Medulla oblongata (tissue), 1 donor: ENCODE results near the gene CANT1.

Experiments used
- DNase-seq: peaks from one replicate; pipeline ENCODE4 v3.0.0-alpha.2; 2015; ENCODE audit errors: extremely low spot score

CANT1 gene

GRCh38 chr17:79008666-79009387 lies 737 bp downstream of the CANT1 start:
- no peak for DNase-seq

- no peak for DNase-seq
Observed at GRCh38 chr17:79007504-79008381, 1.8 kb downstream of the CANT1 start.

- peak; percentile 61 for DNase-seq
Observed at GRCh38 chr17:79006794-79007503, 2.6 kb downstream of the CANT1 start.

- no peak for DNase-seq
Observed at GRCh38 chr17:79006046-79006445, 3.5 kb downstream of the CANT1 start.

GRCh38 chr17:79005063-79005861 lies 4.3 kb downstream of the CANT1 start:
- DNase-seq = no peak

- no peak for DNase-seq
Observed at GRCh38 chr17:79003661-79004411, 5.7 kb downstream of the CANT1 start.

GRCh38 chr17:79002796-79003593 lies 6.6 kb downstream of the CANT1 start:
- DNase-seq = no peak

- no peak for DNase-seq
Observed at GRCh38 chr17:79002291-79002690, 7.3 kb downstream of the CANT1 start.

GRCh38 chr17:79001190-79002020 lies 8.2 kb downstream of the CANT1 start:
- no peak for DNase-seq

GRCh38 chr17:79000396-79001189 lies 9.0 kb downstream of the CANT1 start:
- DNase-seq = no peak

GRCh38 chr17:78999947-79000395 lies 9.6 kb downstream of the CANT1 start:
- no peak for DNase-seq

GRCh38 chr17:78999056-78999768 lies 10.4 kb downstream of the CANT1 start:
- DNase-seq = no peak

GRCh38 chr17:78998311-78999055 lies 11.1 kb downstream of the CANT1 start:
- no peak for DNase-seq

- DNase-seq = no peak
Observed at GRCh38 chr17:78997881-78998280, 11.7 kb downstream of the CANT1 start.

GRCh38 chr17:78997231-78997741 lies 12.3 kb downstream of the CANT1 start:
- no peak for DNase-seq

- no peak for DNase-seq
Observed at GRCh38 chr17:78996781-78997201, 12.8 kb downstream of the CANT1 start.
